Hematopoietic multipotent progenitor cell treated with erythropoietin and hydrocortisone succinate and interleukin-3 and kit ligand, for 17 days (in vitro differentiated cells): ENCODE data around the gene ASXL3.

Source experiments
- DNase-seq: peaks from one replicate; pipeline ENCODE4 v3.0.0-alpha.2; 2015; ENCODE audit warnings: low spot score

Gene ASXL3

GRCh38 chr18:33577685-33578517, at the start of gene ASXL3:
Gene ASXL3, plus strand, starts transcription at chr18:33578219. Its CDS starts 413 bp downstream, at chr18:33578632.
- DNase-seq = no peak

- DNase-seq = no peak
These were observed 45.0 kb upstream of the ASXL3 start for GRCh38 chr18:33532978-33533377.

DNA sequence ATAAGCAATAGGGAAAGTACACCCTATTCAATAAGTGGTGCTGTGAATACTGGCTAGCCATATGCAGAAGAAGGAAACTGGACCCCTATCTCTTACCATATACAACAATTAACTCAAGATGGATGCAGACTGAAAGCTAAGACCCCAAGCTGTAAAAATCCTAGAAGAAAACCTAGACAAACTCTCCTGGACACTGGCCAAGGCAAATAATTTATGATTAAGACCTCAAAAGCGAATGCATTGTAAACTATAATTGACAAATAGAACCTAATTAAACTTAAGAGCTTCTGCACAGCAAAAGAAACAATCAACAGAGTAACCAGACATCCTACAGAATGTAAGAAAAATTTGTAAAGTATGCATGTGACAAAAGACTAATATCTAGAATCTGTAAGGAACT, 41.1 kb upstream of the ASXL3 start:
- no peak for DNase-seq

DNA sequence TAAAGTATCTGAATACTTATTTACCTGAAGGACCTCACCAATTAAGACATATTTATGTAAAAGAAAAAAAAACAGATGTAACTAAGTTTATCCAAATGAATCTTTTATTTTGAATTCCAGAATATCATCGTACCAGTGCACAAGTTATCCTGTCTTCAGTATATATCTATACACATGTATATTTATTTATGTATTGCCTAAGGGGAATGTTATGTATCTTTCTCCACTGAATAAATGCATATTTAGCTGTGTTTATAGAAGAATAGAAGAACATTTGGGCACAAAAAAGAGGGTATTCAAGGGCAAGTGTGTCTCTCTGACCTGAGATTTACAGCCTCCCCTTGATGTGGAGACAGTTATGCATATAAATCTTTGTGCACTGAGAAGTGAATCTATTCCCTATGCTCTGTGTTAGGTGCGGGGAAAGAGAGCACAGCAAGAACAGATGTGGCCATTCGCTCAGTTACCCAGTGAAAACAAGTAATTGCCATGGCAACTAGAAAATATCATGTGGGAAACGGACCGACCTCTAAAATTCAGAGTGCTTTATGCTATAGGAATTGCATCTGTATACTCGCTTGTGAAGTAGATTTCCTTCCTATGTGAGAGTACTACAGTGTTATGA, 39.5 kb upstream of the ASXL3 start:
- DNase-seq = no peak

DNA sequence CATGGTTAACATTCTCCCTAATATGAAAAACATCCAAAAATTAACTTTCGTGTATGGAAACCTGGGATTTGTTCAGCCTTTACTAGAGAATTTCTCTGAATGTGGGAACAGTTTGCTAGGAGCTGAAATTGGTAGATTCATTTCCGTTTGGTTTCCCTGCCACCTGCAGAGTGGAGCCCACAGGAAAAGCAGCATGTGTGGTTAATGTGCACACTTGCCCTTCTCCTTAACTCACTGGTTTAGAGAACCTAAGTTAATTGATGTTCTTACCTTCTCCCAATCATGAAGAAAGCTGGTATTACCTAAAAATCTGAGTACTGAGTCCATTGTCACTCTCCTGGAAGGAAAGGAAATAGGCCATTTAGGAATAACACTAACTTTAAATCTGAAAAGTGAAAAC, 37.6 kb upstream of the ASXL3 start:
- DNase-seq = no peak

DNA sequence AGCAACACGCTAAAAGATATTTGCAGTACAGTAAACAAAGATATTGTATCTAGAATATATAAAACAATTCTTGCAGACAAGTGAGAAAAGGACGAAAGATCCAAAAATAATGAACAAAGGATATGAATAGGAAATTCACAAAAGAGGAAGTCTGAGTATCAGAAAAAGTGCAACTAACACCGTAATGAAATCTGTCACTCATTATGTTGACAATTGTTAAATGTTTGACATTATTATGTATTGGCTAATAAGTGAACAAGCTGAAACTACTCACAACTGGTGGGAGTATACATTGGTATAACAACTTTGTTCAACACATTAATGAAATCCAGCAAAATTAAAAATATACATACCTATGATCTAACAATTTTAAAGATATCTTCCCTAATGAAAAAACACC, 36.7 kb upstream of the ASXL3 start:
- DNase-seq = no peak

GRCh38 chr18:33556846-33557245, 21.2 kb upstream of the ASXL3 start:
- no peak for DNase-seq

DNA sequence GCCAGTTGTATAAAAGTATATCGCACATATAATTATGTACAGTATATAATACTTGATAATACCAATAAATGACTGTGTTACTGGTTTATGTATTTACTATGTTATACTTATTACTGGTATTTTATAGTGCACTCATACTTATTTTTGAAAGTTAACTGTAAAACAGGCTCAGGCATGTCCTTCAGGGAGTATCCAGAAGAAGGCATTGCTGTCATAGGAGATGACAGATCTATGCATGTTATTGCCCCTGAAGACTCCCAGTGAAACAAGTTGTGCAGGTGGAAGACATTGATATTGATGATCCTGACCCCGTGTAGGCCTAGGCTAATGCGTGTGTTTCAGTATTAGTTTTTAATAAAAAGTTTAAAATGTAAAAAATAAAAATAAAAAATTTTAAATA, 20.3 kb upstream of the ASXL3 start:
- no peak for DNase-seq

DNA sequence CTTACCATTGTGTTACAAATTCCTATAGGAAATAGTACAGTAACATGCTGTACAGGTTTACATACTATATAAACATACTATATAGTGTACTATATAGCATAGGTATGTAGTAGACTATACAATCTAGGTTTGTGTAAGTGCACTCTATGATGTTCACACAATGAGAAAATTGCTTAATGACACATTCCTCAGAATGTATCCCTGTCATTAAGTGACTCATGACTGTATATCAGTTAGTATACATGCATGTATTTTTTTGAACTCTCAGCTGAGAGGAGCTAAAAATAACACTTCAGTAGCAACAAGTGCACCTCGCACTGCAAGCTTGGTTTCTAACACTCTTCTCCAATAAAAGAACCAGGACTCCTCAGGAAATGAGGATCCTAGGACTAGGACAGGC, 19.5 kb upstream of the ASXL3 start:
- DNase-seq = no peak

- DNase-seq = no peak
These were observed 17.2 kb upstream of the ASXL3 start for GRCh38 chr18:33560686-33561370.

DNA sequence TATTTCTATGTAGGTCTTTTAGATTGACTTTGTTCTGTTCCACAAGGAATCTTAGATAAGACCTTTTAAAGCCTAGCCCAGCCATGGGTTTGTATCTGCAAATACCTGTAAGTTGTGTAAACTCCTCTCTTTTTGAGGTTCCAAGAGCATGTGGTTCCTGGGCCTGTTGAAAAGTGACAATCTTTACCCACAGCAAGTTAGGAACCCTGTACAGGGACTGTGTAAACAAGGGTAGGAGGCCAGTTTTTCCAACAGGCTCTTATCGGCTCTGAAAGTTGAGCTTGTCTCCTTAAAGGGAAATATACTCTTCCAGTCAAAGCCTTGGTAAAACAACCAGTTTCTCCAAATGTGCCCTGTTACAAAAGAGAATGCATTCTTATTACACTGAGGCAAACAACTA, 15.3 kb upstream of the ASXL3 start:
- no peak for DNase-seq

GRCh38 chr18:33567705-33568104, 10.3 kb upstream of the ASXL3 start:
- no peak for DNase-seq

DNA sequence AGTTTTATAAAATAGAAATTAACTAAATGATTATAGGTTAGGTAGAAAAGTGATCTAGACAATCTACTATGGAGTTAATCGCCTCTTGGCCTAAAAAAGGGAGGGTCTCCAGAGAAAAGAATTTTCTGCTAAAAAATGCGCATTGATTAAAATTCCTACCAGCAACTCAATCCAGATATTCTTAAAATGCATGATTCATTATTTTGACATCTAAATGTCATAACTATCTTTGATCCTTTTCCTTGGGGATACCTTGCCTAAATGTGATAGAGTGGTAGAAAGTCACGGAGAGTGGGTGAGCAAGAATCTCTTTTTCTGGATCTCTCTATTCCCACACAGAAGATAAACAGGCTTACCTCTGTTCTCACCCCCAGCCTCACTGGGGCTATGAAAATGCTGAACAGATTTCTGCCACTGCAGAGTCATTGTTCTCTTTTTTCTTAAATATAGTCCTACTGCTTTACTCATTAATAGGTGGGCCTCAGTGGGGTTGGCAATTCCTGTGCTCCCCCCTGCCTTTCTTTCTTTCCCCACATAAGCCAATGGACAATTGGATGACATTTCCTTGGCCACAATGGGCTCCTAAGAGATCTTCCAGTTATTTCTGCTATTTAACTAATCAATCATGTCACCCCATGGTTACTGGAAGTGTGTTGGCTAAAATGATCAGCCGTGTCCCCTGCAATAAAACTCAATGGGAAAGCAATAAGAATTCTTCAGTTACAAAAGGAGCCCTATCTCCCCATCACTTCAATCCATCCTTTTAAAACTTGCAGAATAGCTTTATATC, 5.8 kb upstream of the ASXL3 start:
- DNase-seq = no peak

GRCh38 chr18:33573193-33573592, 4.8 kb upstream of the ASXL3 start:
- no peak for DNase-seq

- no peak for DNase-seq
These were observed 2.6 kb upstream of the ASXL3 start for GRCh38 chr18:33575451-33575850.

DNA sequence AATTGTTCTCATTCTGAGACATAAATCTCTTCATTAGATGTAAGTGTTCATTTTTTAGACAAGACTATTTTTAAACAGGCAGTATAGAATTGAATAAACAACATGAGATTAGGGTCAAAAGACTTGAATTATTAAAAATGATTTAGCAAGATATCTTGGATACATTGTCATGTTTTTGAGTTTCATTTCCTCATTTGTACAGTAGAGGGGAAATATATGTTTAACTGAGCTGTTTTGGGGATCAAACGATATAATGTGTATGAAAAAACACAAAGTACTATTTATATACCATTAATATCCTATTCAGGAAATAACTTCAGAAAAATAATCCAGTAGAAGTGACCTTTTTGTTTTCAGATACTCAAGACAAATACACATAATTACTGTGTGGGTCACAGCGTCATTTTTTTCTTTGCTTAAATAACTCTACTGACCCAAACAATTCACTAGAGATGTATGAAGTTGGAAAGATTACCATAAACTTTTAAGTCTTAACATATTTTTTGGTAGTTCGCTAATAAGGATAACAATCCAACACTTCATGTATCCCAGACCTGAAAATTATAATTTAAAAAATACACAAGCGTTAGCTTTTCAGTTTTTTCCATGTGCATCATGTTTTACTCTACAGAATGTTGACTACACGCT, 896 bp upstream of the ASXL3 start:
- no peak for DNase-seq

DNA sequence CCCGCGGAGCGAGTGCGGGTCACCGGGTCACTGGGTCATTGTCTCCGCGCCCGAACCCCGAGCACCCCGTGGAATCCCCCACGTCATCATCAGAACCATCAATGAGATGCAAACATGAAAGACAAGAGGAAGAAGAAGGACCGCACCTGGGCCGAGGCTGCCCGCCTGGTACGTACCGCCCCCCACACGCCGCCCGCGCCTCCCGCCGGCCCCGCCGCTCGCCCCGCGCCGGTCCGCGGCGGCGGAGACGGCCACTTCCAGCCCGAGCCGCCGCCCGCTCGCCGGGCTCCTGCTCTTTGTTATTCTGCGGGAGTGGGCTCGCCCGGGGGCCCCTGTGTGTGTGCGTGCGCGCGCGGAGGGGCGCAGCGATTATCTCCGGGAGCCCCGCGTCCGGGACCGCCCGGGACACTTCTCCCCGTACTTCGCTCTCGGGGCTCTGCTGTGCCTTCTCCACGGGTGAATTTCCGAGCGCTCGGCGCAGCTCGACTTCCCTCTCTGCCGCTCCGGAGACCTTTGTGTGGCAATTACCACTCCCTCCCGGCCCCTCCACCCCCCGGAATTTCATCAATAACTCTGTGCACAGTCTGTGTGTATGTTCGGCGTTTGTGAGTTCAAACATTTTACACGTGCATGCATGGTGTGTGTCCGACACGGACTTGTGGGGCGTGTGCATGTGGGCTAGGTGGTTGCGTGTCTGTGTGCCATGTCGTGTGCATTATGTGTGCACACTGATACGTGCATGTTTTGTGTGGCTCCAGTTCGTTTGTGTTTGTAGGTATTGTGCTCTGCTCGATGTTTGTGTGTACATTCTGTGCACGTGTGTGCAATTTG, 714 bp downstream of the ASXL3 start:
- DNase-seq = no peak

- no peak for DNase-seq
These were observed 1.6 kb downstream of the ASXL3 start for GRCh38 chr18:33579349-33580215.

DNA sequence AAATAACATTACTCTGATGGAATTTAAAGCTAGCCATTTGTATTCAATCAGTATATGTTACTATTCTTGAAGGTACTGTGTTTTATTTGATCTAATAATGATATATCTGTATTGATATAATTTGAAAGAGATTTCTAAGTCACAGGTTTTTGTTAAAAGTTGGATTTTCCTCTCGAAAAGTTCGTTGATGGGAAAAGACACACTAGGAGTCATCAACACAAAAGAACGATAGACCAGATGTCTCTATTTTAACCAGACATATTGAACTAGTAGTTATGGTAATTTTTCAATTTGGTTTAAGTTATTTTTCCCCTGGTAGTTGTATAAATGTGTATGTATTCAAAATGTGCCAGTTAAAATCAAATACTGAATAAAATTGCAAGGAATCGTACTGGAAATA, 2.5 kb downstream of the ASXL3 start:
- no peak for DNase-seq

GRCh38 chr18:33581856-33582255, 3.8 kb downstream of the ASXL3 start:
- no peak for DNase-seq
